ENCODE results near the gene DCST2. TPM values are rescaled to one million over a fixed set of nuclear protein-coding genes. Genes with fewer than 3 reads are reported as not detected.

Gene DCST2
- total and polyA plus RNA-seq, 4 donors, result 0.31 to 1.7 (median 1.2) TPM

GRCh38 chr1:155052439-155053395, 19.1 kb upstream of the DCST2 start:
- WGBS, 2 donors, result 22 to 26% methylated on average over 12 of the region's 12 CpGs
- H3K4me3 ChIP-seq, result peak overlapping the region; percentile 18
- ATAC-seq (ENCODE audit: insufficient read depth, low FRiP score), result no peak
- H3K9ac ChIP-seq (ENCODE audit: insufficient read depth in 1 of 2, low read length in 2 of 2), result no peak overlapping the region
- no peak for TF ChIP-seq CTCF (IDR thresholded peaks at IDR 0.05; ENCODE audit: control extremely low read depth, extremely low read depth)
- H3K9me3 ChIP-seq (ENCODE audit: control insufficient read depth in 4 of 4, insufficient read depth in 3 of 4, low read length in 3 of 4), result no peaks in the 10 kb centered on the region
- H3K4me1 ChIP-seq (ENCODE audit: control insufficient read depth in 5 of 5, insufficient read depth in 5 of 5, low read length in 5 of 5), result peaks cover 0 to 33% (median 12%) of the 10 kb centered on the region in 5 donors
- no peaks in the 10 kb centered on the region for H3K27me3 ChIP-seq (ENCODE audit: control insufficient read depth in 3 of 3, insufficient read depth in 3 of 3, low read length in 2 of 3)
- peak overlapping the region; percentile 52 to 68 for H3K27ac ChIP-seq (ENCODE audit: low read depth in 1 of 2, low read length in 1 of 2)
- peak in 1 of 3 donors; percentile 34 for DNase-seq
- peaks cover 0 to 31% (median 3%) of the 10 kb centered on the region in 4 donors for H3K36me3 ChIP-seq (ENCODE audit: control insufficient read depth in 4 of 4, insufficient read depth in 4 of 4, low read length in 4 of 4)

GRCh38 chr1:155051777-155052398, 18.3 kb upstream of the DCST2 start:
- peak; percentile 32 for ATAC-seq (ENCODE audit: insufficient read depth, low FRiP score)
- peak overlapping the region; percentile 11 to 47 for H3K9ac ChIP-seq (ENCODE audit: insufficient read depth in 1 of 2, low read length in 2 of 2)
- peak overlapping the region; percentile 84 to 90 for H3K27ac ChIP-seq (ENCODE audit: low read depth in 1 of 2, low read length in 1 of 2)
- H3K4me3 ChIP-seq, result peak overlapping the region; percentile 84
- H3K4me1 ChIP-seq (ENCODE audit: control insufficient read depth in 5 of 5, insufficient read depth in 5 of 5, low read length in 5 of 5), result peaks cover 0 to 33% (median 12%) of the 10 kb centered on the region in 5 donors
- no peaks in the 10 kb centered on the region for H3K27me3 ChIP-seq (ENCODE audit: control insufficient read depth in 3 of 3, insufficient read depth in 3 of 3, low read length in 2 of 3)
- peak; percentile 34 to 69 (median 58) for DNase-seq
- H3K36me3 ChIP-seq (ENCODE audit: control insufficient read depth in 4 of 4, insufficient read depth in 4 of 4, low read length in 4 of 4), result peaks cover 0 to 23% (median 2%) of the 10 kb centered on the region in 4 donors
- 0 to 1% methylated on average over 26 to 27 of the region's 27 CpGs for WGBS, 2 donors
- no peaks in the 10 kb centered on the region for H3K9me3 ChIP-seq (ENCODE audit: control insufficient read depth in 4 of 4, insufficient read depth in 3 of 4, low read length in 3 of 4)
- no peak for TF ChIP-seq CTCF (IDR thresholded peaks at IDR 0.05; ENCODE audit: control extremely low read depth, extremely low read depth)

DNA sequence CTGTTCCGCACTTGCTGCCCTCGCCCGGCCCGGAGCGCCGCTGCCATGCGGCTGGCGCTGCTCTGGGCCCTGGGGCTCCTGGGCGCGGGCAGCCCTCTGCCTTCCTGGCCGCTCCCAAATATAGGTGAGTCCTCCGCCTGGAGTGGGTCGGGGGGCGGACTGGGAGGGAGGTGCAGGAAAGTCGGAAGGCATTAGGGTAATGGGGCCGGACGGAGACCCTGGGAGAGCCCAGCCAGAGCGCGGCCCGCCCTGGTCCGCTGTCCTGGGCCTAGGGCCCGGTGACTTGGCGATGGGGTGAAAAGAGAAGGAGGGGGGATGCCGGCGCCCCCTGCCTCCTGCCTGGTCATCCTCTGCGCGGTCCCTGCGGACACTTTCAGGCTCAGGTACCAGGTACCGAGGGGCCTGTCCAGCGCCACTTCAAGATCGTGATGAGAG, 17.8 kb upstream of the DCST2 start:
- Histone ChIP-seq H3K9ac (ENCODE audit: insufficient read depth in 1 of 2, low read length in 2 of 2) (peak overlapping the region; percentile 11 to 47), H3K9me3 (ENCODE audit: control insufficient read depth in 4 of 4, insufficient read depth in 3 of 4, low read length in 3 of 4) (no peaks in the 10 kb centered on the region), H3K27me3 (ENCODE audit: control insufficient read depth in 3 of 3, insufficient read depth in 3 of 3, low read length in 2 of 3) (no peaks in the 10 kb centered on the region), H3K4me1 (ENCODE audit: control insufficient read depth in 5 of 5, insufficient read depth in 5 of 5, low read length in 5 of 5) (peaks cover 0 to 33% (median 12%) of the 10 kb centered on the region in 5 donors), H3K27ac (ENCODE audit: low read depth in 1 of 2, low read length in 1 of 2) (peak overlapping the region; percentile 84 to 90), H3K36me3 (ENCODE audit: control insufficient read depth in 4 of 4, insufficient read depth in 4 of 4, low read length in 4 of 4) (peaks cover 0 to 18% (median 2%) of the 10 kb centered on the region in 4 donors), H3K4me3 (peak overlapping the region; percentile 84)
- TF ChIP-seq CTCF (IDR thresholded peaks at IDR 0.05; ENCODE audit: control extremely low read depth, extremely low read depth), result no peak
- WGBS, 2 donors, result 0 to 1% methylated on average over 22 to 31 of the region's 31 CpGs
- DNase-seq, result no peak
- ATAC-seq (ENCODE audit: insufficient read depth, low FRiP score), result no peak
